Measurements from ENCODE around the gene CNTN4. TPM values are rescaled to one million over a fixed set of nuclear protein-coding genes. Genes with fewer than 3 reads are reported as not detected.

Gene CNTN4
- total RNA-seq, 4 donors from 2014 or later, result 47.7 to 106 (median 83.3) TPM

- TF ChIP-seq CTCF (IDR thresholded peaks at IDR 0.05) (no peak), EP300 (IDR thresholded peaks at IDR 0.05) (no peak), POLR2A (IDR thresholded peaks at IDR 0.05) (no peak)
- Histone ChIP-seq H3K4me3 (no peak overlapping the region), H3K27ac (no peak overlapping the region), H3K36me3 (no peaks in the 10 kb centered on the region), H3K9me3 (no peaks in the 10 kb centered on the region), H3K27me3 (no peaks in the 10 kb centered on the region), H3K4me1 (peaks cover 0 to 12% (median 0%) of the 10 kb centered on the region in 4 donors)
- DNase-seq (ENCODE audit: low spot score in 2 of 2), result no peak
- WGBS, 2 donors, result 68 to 77% methylated on average over 8 of the region's 8 CpGs
Measured at GRCh38 chr3:2510591-2511145, 412.0 kb downstream of the CNTN4 start.

- no peaks in the 10 kb centered on the region for H3K36me3 ChIP-seq
- 17 to 22% methylated on average over 10 of the region's 10 CpGs for WGBS, 2 donors
- TF ChIP-seq POLR2A (IDR thresholded peaks at IDR 0.05) (no peak), EP300 (IDR thresholded peaks at IDR 0.05) (no peak)
- no peak for DNase-seq (ENCODE audit: low spot score in 2 of 2)
- no peak overlapping the region for H3K27ac ChIP-seq
- H3K27me3 ChIP-seq, result no peaks in the 10 kb centered on the region
- H3K4me1 ChIP-seq, result peaks cover 0 to 12% (median 0%) of the 10 kb centered on the region in 4 donors
- H3K4me3 ChIP-seq, result peak overlapping the region in 2 of 4 donors; percentile 2 to 13
- no peaks in the 10 kb centered on the region for H3K9me3 ChIP-seq
Measured at GRCh38 chr3:2511356-2511755, 412.7 kb downstream of the CNTN4 start.

GRCh38 chr3:2512881-2513280, 414.2 kb downstream of the CNTN4 start:
- H3K4me3 ChIP-seq, result no peak overlapping the region
- TF ChIP-seq EP300 (IDR thresholded peaks at IDR 0.05) (no peak), CTCF (IDR thresholded peaks at IDR 0.05) (no peak), POLR2A (IDR thresholded peaks at IDR 0.05) (no peak)
- H3K4me1 ChIP-seq, result peaks cover 0 to 12% (median 0%) of the 10 kb centered on the region in 4 donors
- no peaks in the 10 kb centered on the region for H3K9me3 ChIP-seq
- WGBS, 2 donors, result 65 to 69% methylated on average over 2 of the region's 2 CpGs
- no peaks in the 10 kb centered on the region for H3K36me3 ChIP-seq
- DNase-seq (ENCODE audit: low spot score in 2 of 2), result no peak
- no peaks in the 10 kb centered on the region for H3K27me3 ChIP-seq
- H3K27ac ChIP-seq, result no peak overlapping the region

GRCh38 chr3:2513986-2514385, 415.3 kb downstream of the CNTN4 start:
- H3K4me3 ChIP-seq, result no peak overlapping the region
- H3K9me3 ChIP-seq, result no peaks in the 10 kb centered on the region
- H3K27me3 ChIP-seq, result no peaks in the 10 kb centered on the region
- no peak for TF ChIP-seq POLR2A (IDR thresholded peaks at IDR 0.05)
- no peak for TF ChIP-seq EP300 (IDR thresholded peaks at IDR 0.05)
- TF ChIP-seq CTCF (IDR thresholded peaks at IDR 0.05), result no peak
- no peak for DNase-seq (ENCODE audit: low spot score in 2 of 2)
- 16 to 21% methylated on average over 4 of the region's 4 CpGs for WGBS, 2 donors
- H3K36me3 ChIP-seq, result no peaks in the 10 kb centered on the region
- no peak overlapping the region for H3K27ac ChIP-seq
- peaks cover 0 to 12% (median 0%) of the 10 kb centered on the region in 4 donors for H3K4me1 ChIP-seq

- WGBS, 2 donors, result 83 to 94% methylated on average over 1 of the region's 1 CpG
- H3K36me3 ChIP-seq, result no peaks in the 10 kb centered on the region
Measured at GRCh38 chr3:2516762-2517441, 418.2 kb downstream of the CNTN4 start.

More at GRCh38 chr3:2516762-2517441, 418.2 kb downstream of the CNTN4 start:
- no peak for TF ChIP-seq EP300 (IDR thresholded peaks at IDR 0.05)
- no peak for TF ChIP-seq CTCF (IDR thresholded peaks at IDR 0.05)
- no peak for TF ChIP-seq POLR2A (IDR thresholded peaks at IDR 0.05)
- no peaks in the 10 kb centered on the region for H3K27me3 ChIP-seq
- no peak overlapping the region for H3K27ac ChIP-seq
- H3K4me3 ChIP-seq, result no peak overlapping the region
- no peaks in the 10 kb centered on the region for H3K9me3 ChIP-seq
- DNase-seq (ENCODE audit: low spot score in 2 of 2), result no peak
- no peaks in the 10 kb centered on the region for H3K4me1 ChIP-seq

Data from tibial nerve (tissue), 4 donors.